ENCODE measurements around the gene SEZ6L2.
A peak's percentile ranks its signal among the peaks of the same experiment; 100 is the strongest.

Gene SEZ6L2

GRCh38 chr16:29925781-29926710 is 26.7 kb upstream of the SEZ6L2 start, which contains the start of gene KCTD13:
Gene KCTD13, minus strand, starts transcription at chr16:29926226. Its CDS starts 193 bp downstream, at chr16:29926033.
- Histone ChIP-seq H2AFZ (ENCODE audit: low read length) (0 out of 2 replicates have a peak within 1 kb of the TSS, but pooled peaks have one; percentile 19), H3K27me3 (ENCODE audit: insufficient read depth, low read length) (no peaks in the 10 kb centered on the region), H3K79me2 (ENCODE audit: insufficient read depth, low read length) (no peaks in the 10 kb centered on the region), H3K36me3 (ENCODE audit: insufficient read depth, low read length) (peaks cover 10% of the 10 kb centered on the region; the same call in 1 of the 2 replicates), H3K9me2 (ENCODE audit: low read depth, low read length) (no peaks in the 10 kb centered on the region), H3K4me2 (ENCODE audit: low read length) (peak within 1 kb of the TSS; percentile 92), H3K4me1 (ENCODE audit: insufficient read depth, low read length, severe bottlenecking) (peaks cover 22% of the 10 kb centered on the region), H3F3A (ENCODE audit: insufficient read depth, low read length) (no peaks in the 10 kb centered on the region), H3K9ac (ENCODE audit: low read length) (peak within 1 kb of the TSS; percentile 84), H3K9me3 (ENCODE audit: low read length) (no peaks in the 10 kb centered on the region), H4K20me1 (ENCODE audit: insufficient read depth, low read length) (no peaks in the 10 kb centered on the region), H3K27ac (ENCODE audit: low read depth, low read length, poor library complexity, severe bottlenecking) (peak within 1 kb of the TSS; percentile 17), H3K4me3 (ENCODE audit: low read depth, low read length, poor library complexity, severe bottlenecking) (peak within 1 kb of the TSS; percentile 68)
- TF ChIP-seq, protein P1, sequence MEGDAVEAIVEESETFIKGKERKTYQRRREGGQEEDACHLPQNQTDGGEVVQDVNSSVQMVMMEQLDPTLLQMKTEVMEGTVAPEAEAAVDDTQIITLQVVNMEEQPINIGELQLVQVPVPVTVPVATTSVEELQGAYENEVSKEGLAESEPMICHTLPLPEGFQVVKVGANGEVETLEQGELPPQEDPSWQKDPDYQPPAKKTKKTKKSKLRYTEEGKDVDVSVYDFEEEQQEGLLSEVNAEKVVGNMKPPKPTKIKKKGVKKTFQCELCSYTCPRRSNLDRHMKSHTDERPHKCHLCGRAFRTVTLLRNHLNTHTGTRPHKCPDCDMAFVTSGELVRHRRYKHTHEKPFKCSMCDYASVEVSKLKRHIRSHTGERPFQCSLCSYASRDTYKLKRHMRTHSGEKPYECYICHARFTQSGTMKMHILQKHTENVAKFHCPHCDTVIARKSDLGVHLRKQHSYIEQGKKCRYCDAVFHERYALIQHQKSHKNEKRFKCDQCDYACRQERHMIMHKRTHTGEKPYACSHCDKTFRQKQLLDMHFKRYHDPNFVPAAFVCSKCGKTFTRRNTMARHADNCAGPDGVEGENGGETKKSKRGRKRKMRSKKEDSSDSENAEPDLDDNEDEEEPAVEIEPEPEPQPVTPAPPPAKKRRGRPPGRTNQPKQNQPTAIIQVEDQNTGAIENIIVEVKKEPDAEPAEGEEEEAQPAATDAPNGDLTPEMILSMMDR (IDR thresholded peaks at IDR 0.05; ENCODE audit: low read length) = no peak
- no peak for TF ChIP-seq EZH2 (IDR thresholded peaks at IDR 0.05; ENCODE audit: borderline replicate concordance, low read length)

DNA sequence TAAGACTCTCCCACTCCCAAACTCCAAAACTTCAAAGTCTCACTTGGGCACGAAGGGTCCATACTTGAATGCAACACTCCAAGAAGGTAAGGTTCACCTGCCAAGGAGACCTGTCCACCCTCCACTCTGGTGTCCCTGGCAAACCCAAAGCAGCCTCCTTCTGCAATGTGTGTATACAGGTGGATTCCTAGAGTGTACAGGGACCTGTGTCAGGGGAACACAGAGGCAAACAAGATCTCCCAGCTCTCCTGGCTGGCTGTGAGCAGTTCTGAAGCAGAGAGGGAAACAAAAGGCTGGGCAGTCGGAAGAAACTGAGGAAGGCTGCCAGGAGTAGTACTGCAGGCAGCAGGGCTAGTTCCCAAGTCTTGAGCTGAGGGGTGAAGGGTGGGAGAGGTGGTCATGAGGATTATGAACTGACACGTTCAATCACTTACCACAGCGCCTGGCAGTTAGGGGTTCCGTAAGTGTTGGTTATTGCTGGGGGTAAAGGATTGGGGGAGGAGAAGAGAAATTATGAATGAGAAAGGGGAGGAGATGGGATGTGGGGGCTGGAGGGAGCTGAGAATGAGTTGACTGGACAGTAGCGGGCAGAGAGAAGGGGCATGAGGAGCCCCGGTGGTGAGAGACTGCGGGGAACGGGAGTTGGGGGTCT is 25.9 kb upstream of the SEZ6L2 start:
- Histone ChIP-seq H3K4me3 (ENCODE audit: low read depth, low read length, poor library complexity, severe bottlenecking) (peak overlapping the region; percentile 68), H3K36me3 (ENCODE audit: insufficient read depth, low read length) (peaks cover 18% of the 10 kb centered on the region; the same call in 1 of the 2 replicates), H3K4me2 (ENCODE audit: low read length) (peak overlapping the region; percentile 92), H3K27me3 (ENCODE audit: insufficient read depth, low read length) (no peaks in the 10 kb centered on the region), H2AFZ (ENCODE audit: low read length) (no peak overlapping the region), H3K9me3 (ENCODE audit: low read length) (no peaks in the 10 kb centered on the region), H3K9me2 (ENCODE audit: low read depth, low read length) (no peaks in the 10 kb centered on the region), H3K27ac (ENCODE audit: low read depth, low read length, poor library complexity, severe bottlenecking) (no peak overlapping the region), H3K9ac (ENCODE audit: low read length) (peak overlapping the region; percentile 60), H3F3A (ENCODE audit: insufficient read depth, low read length) (no peaks in the 10 kb centered on the region), H3K4me1 (ENCODE audit: insufficient read depth, low read length, severe bottlenecking) (peaks cover 22% of the 10 kb centered on the region), H3K79me2 (ENCODE audit: insufficient read depth, low read length) (no peaks in the 10 kb centered on the region), H4K20me1 (ENCODE audit: insufficient read depth, low read length) (no peaks in the 10 kb centered on the region)
- TF ChIP-seq, protein P1 (IDR thresholded peaks at IDR 0.05; ENCODE audit: low read length) = no peak
- no peak for TF ChIP-seq EZH2 (IDR thresholded peaks at IDR 0.05; ENCODE audit: borderline replicate concordance, low read length)

GRCh38 chr16:29922986-29923501 is 23.7 kb upstream of the SEZ6L2 start:
- H3K4me3 ChIP-seq (ENCODE audit: low read depth, low read length, poor library complexity, severe bottlenecking) = no peak overlapping the region
- peaks cover 31% of the 10 kb centered on the region; the same call in 1 of the 2 replicates for H3K36me3 ChIP-seq (ENCODE audit: insufficient read depth, low read length)
- no peak overlapping the region for H3K9ac ChIP-seq (ENCODE audit: low read length)

More at GRCh38 chr16:29922986-29923501, 23.7 kb upstream of the SEZ6L2 start:
- H3K9me3 ChIP-seq (ENCODE audit: low read length) = no peaks in the 10 kb centered on the region
- peaks cover 22% of the 10 kb centered on the region for H3K4me1 ChIP-seq (ENCODE audit: insufficient read depth, low read length, severe bottlenecking)
- no peaks in the 10 kb centered on the region for H3K27me3 ChIP-seq (ENCODE audit: insufficient read depth, low read length)
- H3K4me2 ChIP-seq (ENCODE audit: low read length) = no peak overlapping the region
- H2AFZ ChIP-seq (ENCODE audit: low read length) = no peak overlapping the region
- H3F3A ChIP-seq (ENCODE audit: insufficient read depth, low read length) = no peaks in the 10 kb centered on the region
- TF ChIP-seq EZH2 (IDR thresholded peaks at IDR 0.05; ENCODE audit: borderline replicate concordance, low read length) = no peak
- TF ChIP-seq, protein P1 (IDR thresholded peaks at IDR 0.05; ENCODE audit: low read length) = no peak
- no peaks in the 10 kb centered on the region for H3K79me2 ChIP-seq (ENCODE audit: insufficient read depth, low read length)
- no peaks in the 10 kb centered on the region for H4K20me1 ChIP-seq (ENCODE audit: insufficient read depth, low read length)
- no peak overlapping the region for H3K27ac ChIP-seq (ENCODE audit: low read depth, low read length, poor library complexity, severe bottlenecking)
- H3K9me2 ChIP-seq (ENCODE audit: low read depth, low read length) = no peaks in the 10 kb centered on the region
